ENCODE results near the gene CPSF6.
"Not testable (repeated sequence)": the region's sequence is repeated elsewhere in the genome, so short reads cannot be mapped to it uniquely, and the experiment has no call there.

CPSF6 gene

DNA sequence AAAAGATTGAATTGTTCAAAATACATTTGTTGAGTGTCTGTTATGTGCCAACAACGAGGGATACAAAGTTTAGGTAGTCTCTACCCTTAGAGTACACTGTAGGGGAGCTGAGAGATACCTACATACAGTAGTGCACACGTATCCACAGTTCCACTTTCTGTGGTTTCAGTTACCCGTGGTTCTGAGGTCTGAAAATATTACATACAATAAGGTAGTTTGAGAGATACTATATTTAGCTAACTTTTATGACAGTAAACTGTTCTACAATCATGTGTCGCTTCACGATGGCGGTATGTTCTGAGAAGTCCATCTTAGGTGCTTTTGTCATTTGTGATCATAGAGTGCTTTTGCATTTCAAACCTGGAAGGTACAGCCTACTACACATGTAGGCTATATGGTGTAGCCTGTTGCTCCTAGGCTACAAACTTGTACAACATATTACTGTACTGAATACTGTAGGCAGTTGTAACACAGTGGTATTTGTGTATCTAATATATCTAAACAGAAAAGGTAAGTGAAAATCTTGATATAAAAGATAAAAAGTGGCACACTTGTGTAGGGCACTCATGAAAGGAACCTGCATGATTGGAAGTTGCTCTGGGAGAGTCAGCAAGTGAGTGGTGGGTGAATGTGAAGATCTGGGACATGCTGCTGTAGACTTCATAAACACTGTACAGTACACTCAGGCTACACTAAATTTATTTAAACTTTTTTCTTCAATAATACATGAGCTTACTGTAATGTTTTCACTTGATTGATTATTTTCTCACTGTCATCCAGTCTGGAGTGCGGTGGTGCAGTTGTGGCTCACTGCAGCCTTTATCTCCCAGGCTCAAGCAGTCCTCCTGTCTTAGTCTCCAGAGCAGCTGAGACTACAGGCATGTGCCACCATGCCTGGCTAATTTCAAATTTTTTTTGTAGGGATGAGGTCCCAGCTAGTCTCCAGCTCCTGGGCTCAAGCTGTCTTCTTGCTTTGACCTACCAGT lies 4.0 kb downstream of the CPSF6 start:
- Mint-ChIP-seq H3K36me3 (ENCODE audit: low read depth) (peaks cover 53% of the 10 kb centered on the region), H3K4me3 (peak overlapping the region; percentile 100), H3K4me1 (ENCODE audit: low read depth) (peaks cover 76% of the 10 kb centered on the region), H3K27me3 (no peaks in the 10 kb centered on the region), H3K27ac (peak overlapping the region; percentile 36), H3K9me3 (no peaks in the 10 kb centered on the region)

GRCh38 chr12:69247268-69248018 lies 8.1 kb downstream of the CPSF6 start:
- Mint-ChIP-seq H3K4me1 (ENCODE audit: low read depth) (peaks cover 82% of the 10 kb centered on the region), H3K4me3 (no peak overlapping the region), H3K36me3 (ENCODE audit: low read depth) (peaks cover 55% of the 10 kb centered on the region), H3K27ac (no peak overlapping the region), H3K27me3 (no peaks in the 10 kb centered on the region), H3K9me3 (no peaks in the 10 kb centered on the region)

DNA sequence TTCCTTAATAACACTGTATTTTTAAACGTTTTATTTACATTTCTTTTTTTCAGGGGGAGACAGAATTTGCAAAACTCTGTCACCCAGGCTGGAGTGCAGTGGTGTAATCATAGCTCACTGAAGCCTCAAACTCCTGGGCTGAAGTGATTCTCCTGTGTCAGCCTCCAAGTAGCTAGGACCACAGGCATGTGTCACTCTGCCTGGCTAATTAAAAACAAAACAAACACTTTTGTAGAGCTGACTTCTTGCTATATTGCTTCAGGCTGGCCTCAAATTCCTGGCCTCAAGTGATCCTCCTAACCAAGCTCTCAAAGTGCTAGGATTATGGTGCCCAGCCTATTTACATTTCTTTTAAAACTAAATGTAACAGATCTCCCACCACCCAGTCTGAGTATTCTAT lies 12.7 kb downstream of the CPSF6 start:
- H3K27ac Mint-ChIP-seq, result peak overlapping the region; percentile 36
- H3K4me3 Mint-ChIP-seq, result no peak overlapping the region
- H3K4me1 Mint-ChIP-seq (ENCODE audit: low read depth), result peaks cover 63% of the 10 kb centered on the region
- no peaks in the 10 kb centered on the region for H3K27me3 Mint-ChIP-seq
- peaks cover 59% of the 10 kb centered on the region for H3K36me3 Mint-ChIP-seq (ENCODE audit: low read depth)
- H3K9me3 Mint-ChIP-seq, result no peaks in the 10 kb centered on the region

DNA sequence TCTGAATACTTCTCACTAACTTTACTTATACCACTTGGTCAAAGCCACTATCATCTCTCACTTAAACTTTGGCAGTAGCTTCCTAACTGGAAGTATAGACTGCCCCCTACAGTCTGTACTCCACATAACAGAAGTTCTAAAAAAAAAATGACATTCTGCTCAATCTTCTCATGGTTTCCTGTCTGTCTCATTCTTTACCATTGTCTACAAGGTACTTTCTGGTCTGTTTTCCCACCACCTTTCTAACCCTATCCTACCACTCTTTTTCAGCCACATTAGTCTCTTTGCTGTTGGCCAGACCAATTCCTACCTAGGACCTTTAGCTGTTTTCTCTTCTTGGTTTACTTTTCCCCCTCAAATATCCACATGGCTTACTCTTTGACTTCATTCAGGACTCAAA lies 14.7 kb downstream of the CPSF6 start:
- Mint-ChIP-seq H3K4me1 (ENCODE audit: low read depth) (peaks cover 46% of the 10 kb centered on the region), H3K4me3 (no peak overlapping the region), H3K9me3 (no peaks in the 10 kb centered on the region), H3K27ac (peak overlapping the region; percentile 59), H3K27me3 (no peaks in the 10 kb centered on the region), H3K36me3 (ENCODE audit: low read depth) (peaks cover 62% of the 10 kb centered on the region)

DNA sequence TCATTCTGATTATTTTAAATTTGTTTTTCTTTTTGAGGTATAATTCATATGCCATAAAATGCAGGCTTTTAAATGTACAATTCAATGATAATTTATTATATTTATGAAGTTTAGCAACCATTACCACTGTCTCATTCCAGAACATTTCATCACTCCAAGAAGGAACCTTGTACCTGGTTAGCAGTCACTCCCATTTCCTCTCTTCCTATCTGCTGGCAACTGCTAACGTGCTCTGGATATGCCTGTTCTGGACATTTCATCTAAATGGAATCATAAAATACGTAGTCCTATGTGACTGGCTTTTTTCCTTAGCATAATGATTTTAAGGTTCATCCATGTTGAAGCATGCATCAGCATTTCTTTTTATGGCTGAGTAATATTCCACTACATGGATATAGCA lies 15.5 kb downstream of the CPSF6 start:
- H3K4me3 Mint-ChIP-seq, result no peak overlapping the region
- no peaks in the 10 kb centered on the region for H3K9me3 Mint-ChIP-seq
- peaks cover 38% of the 10 kb centered on the region for H3K4me1 Mint-ChIP-seq (ENCODE audit: low read depth)
- H3K27me3 Mint-ChIP-seq, result no peaks in the 10 kb centered on the region
- no peak overlapping the region for H3K27ac Mint-ChIP-seq
- peaks cover 62% of the 10 kb centered on the region for H3K36me3 Mint-ChIP-seq (ENCODE audit: low read depth)

- Mint-ChIP-seq H3K27me3 (no peaks in the 10 kb centered on the region), H3K27ac (no peak overlapping the region), H3K9me3 (no peaks in the 10 kb centered on the region), H3K36me3 (ENCODE audit: low read depth) (peaks cover 74% of the 10 kb centered on the region), H3K4me3 (no peak overlapping the region), H3K4me1 (ENCODE audit: low read depth) (peaks cover 9% of the 10 kb centered on the region)
Measured at GRCh38 chr12:69258655-69259054, 19.3 kb downstream of the CPSF6 start.

- Mint-ChIP-seq H3K9me3 (no peaks in the 10 kb centered on the region), H3K4me3 (no peak overlapping the region), H3K4me1 (ENCODE audit: low read depth) (peaks cover 4% of the 10 kb centered on the region), H3K36me3 (ENCODE audit: low read depth) (peaks cover 86% of the 10 kb centered on the region), H3K27ac (no peak overlapping the region), H3K27me3 (no peaks in the 10 kb centered on the region)
Measured at GRCh38 chr12:69262264-69262974, 23.1 kb downstream of the CPSF6 start.

GRCh38 chr12:69265205-69265604 lies 25.8 kb downstream of the CPSF6 start:
- Mint-ChIP-seq H3K27ac (no peak overlapping the region), H3K27me3 (no peaks in the 10 kb centered on the region), H3K36me3 (ENCODE audit: low read depth) (peaks cover 77% of the 10 kb centered on the region), H3K9me3 (no peaks in the 10 kb centered on the region), H3K4me3 (no peak overlapping the region), H3K4me1 (ENCODE audit: low read depth) (peaks cover 4% of the 10 kb centered on the region)

DNA sequence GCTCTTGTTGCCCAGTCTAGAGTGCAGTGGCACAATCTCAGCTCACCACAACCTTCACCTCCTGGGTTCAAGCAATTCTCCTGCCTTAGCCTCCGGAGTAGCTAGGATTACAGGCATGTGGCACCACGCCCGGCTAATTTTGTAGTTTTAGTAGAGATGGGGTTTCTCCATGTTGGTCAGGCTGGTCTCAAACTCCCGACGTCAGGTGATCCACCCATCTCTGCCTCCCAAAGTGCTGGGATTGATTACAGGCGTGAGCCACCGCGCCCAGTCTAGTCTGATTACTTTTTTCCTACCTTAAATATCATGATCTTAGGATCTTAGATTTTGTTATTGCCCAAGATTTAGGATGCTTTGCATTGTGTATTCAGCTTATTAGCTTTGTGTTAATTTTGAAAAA lies 26.3 kb downstream of the CPSF6 start:
- not testable (repeated sequence) for H3K4me1 Mint-ChIP-seq (ENCODE audit: low read depth); H3K4me3 Mint-ChIP-seq; H3K27me3 Mint-ChIP-seq; H3K27ac Mint-ChIP-seq; H3K9me3 Mint-ChIP-seq
- H3K36me3 Mint-ChIP-seq (ENCODE audit: low read depth), result peaks cover 77% of the 10 kb centered on the region

GRCh38 chr12:69266036-69266635 lies 26.8 kb downstream of the CPSF6 start:
- Mint-ChIP-seq H3K9me3 (no peaks in the 10 kb centered on the region), H3K4me3 (no peak overlapping the region), H3K27ac (no peak overlapping the region), H3K4me1 (ENCODE audit: low read depth) (peaks cover 13% of the 10 kb centered on the region), H3K36me3 (ENCODE audit: low read depth) (peaks cover 77% of the 10 kb centered on the region), H3K27me3 (no peaks in the 10 kb centered on the region)

DNA sequence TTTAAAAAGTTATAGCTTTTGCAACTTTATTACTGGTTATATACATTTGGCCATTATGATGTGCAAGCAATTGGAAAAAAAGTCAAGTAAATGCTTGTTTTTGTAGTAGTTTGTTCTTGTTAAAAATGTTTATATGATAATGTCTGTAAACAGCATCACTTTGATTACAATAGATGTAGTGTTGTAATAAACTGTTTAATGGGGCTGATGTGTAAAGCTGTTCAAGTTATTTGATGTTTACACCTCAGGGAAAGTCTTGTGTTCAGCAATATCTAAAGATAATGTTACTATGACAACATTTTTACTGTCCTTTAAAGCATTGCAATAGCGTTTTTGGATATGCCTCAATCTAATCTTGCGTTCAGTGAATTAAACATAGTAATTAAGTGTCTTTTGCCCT lies 30.4 kb downstream of the CPSF6 start:
- H3K27me3 Mint-ChIP-seq, result no peaks in the 10 kb centered on the region
- H3K4me3 Mint-ChIP-seq, result no peak overlapping the region
- peaks cover 72% of the 10 kb centered on the region for H3K36me3 Mint-ChIP-seq (ENCODE audit: low read depth)
- no peak overlapping the region for H3K27ac Mint-ChIP-seq
- peaks cover 38% of the 10 kb centered on the region for H3K4me1 Mint-ChIP-seq (ENCODE audit: low read depth)
- H3K9me3 Mint-ChIP-seq, result no peaks in the 10 kb centered on the region

- peaks cover 50% of the 10 kb centered on the region for H3K36me3 Mint-ChIP-seq (ENCODE audit: low read depth)
- no peak overlapping the region for H3K27ac Mint-ChIP-seq
- peaks cover 47% of the 10 kb centered on the region for H3K4me1 Mint-ChIP-seq (ENCODE audit: low read depth)
- H3K27me3 Mint-ChIP-seq, result no peaks in the 10 kb centered on the region
- no peaks in the 10 kb centered on the region for H3K9me3 Mint-ChIP-seq
- no peak overlapping the region for H3K4me3 Mint-ChIP-seq
Measured at GRCh38 chr12:69272511-69272910, 33.1 kb downstream of the CPSF6 start.

DNA sequence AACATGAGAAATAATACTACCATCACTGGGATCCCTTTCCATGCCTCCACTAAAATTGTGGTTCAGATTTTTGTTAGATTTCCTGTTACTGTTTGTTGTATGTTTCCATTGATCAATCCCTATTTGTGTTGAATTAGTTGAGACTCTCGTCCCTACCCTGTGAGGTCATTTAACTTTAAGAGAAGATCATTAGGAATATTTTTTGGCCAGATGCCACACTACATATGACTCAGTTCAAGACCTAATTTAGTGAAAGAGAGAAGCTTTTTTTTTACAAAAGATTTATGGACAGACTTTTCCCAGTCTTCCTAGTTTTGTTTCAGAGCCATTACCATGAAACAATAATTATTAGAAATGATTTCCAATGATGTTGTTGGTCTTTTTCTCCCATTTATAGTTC lies 35.5 kb downstream of the CPSF6 start:
- Mint-ChIP-seq H3K27me3 (no peaks in the 10 kb centered on the region), H3K36me3 (ENCODE audit: low read depth) (peaks cover 37% of the 10 kb centered on the region), H3K4me1 (ENCODE audit: low read depth) (peaks cover 47% of the 10 kb centered on the region), H3K9me3 (no peaks in the 10 kb centered on the region), H3K4me3 (no peak overlapping the region), H3K27ac (no peak overlapping the region)

DNA sequence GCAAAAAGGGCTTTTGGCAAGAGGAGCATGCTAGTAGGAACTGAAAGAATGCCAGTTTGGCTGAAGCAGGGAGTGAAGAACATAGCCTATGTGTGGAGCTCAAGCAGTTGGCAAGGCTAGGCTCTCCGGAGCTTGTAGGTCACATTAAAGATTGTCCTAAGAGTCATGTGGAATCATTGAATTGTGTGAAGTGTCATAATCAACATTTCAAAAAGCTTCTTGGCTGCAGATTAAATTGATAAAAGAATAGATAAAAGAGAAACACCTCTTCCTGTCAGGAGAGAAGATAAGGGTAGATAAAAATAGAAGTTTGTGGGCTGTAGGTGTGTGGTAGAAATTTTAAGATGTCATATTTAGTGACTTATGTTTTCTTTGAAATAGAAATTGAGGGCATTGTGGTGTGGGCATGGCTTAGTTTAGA lies 36.1 kb downstream of the CPSF6 start:
- H3K4me3 Mint-ChIP-seq, result no peak overlapping the region
- peaks cover 31% of the 10 kb centered on the region for H3K36me3 Mint-ChIP-seq (ENCODE audit: low read depth)
- H3K27ac Mint-ChIP-seq, result peak overlapping the region; percentile 1
- no peaks in the 10 kb centered on the region for H3K27me3 Mint-ChIP-seq
- H3K4me1 Mint-ChIP-seq (ENCODE audit: low read depth), result peaks cover 45% of the 10 kb centered on the region
- no peaks in the 10 kb centered on the region for H3K9me3 Mint-ChIP-seq
